ENCODE data around the gene LIG3.
"Not testable (repeated sequence)": the region's sequence is repeated elsewhere in the genome, so short reads cannot be mapped to it uniquely, and the experiment has no call there.

Gene LIG3

GRCh38 chr17:34999456-34999855 is 19.1 kb downstream of the LIG3 start:
- DNase-seq (ENCODE audit: low spot score): no peak

GRCh38 chr17:35000965-35001364 is 20.7 kb downstream of the LIG3 start:
- not testable (repeated sequence) for DNase-seq (ENCODE audit: low spot score)

- DNase-seq (ENCODE audit: low spot score): no peak
Observed at GRCh38 chr17:35001549-35001948, 21.2 kb downstream of the LIG3 start.

GRCh38 chr17:35002876-35003551 is 22.7 kb downstream of the LIG3 start:
- DNase-seq (ENCODE audit: low spot score): no peak

GRCh38 chr17:35003778-35004177 is 23.5 kb downstream of the LIG3 start:
- DNase-seq (ENCODE audit: low spot score): no peak

GRCh38 chr17:35006345-35006744 is 26.0 kb downstream of the LIG3 start:
- no peak for DNase-seq (ENCODE audit: low spot score)

GRCh38 chr17:35006961-35007360 is 26.6 kb downstream of the LIG3 start:
- DNase-seq (ENCODE audit: low spot score): no peak

- DNase-seq (ENCODE audit: low spot score): no peak
Observed at GRCh38 chr17:35010093-35010492, 29.8 kb downstream of the LIG3 start.

- DNase-seq (ENCODE audit: low spot score): no peak
Observed at GRCh38 chr17:35011671-35012216, 31.4 kb downstream of the LIG3 start.

- DNase-seq (ENCODE audit: low spot score): no peak
Observed at GRCh38 chr17:35016369-35016768, 36.1 kb downstream of the LIG3 start.

GRCh38 chr17:35017021-35017420 is 36.7 kb downstream of the LIG3 start:
- DNase-seq (ENCODE audit: low spot score): no peak

GRCh38 chr17:35018814-35019213 is 38.5 kb downstream of the LIG3 start:
- no peak for DNase-seq (ENCODE audit: low spot score)

GRCh38 chr17:35019386-35020179 is 39.3 kb downstream of the LIG3 start:
- no peak for DNase-seq (ENCODE audit: low spot score)

- DNase-seq (ENCODE audit: low spot score): no peak
Observed at GRCh38 chr17:35021520-35022380, 41.4 kb downstream of the LIG3 start.

- no peak for DNase-seq (ENCODE audit: low spot score)
Observed at GRCh38 chr17:35022536-35023063, 42.3 kb downstream of the LIG3 start.

GRCh38 chr17:35023538-35023937 is 43.2 kb downstream of the LIG3 start:
- DNase-seq (ENCODE audit: low spot score): no peak

GRCh38 chr17:35025541-35025940 is 45.2 kb downstream of the LIG3 start:
- no peak for DNase-seq (ENCODE audit: low spot score)

GRCh38 chr17:35028097-35028496 is 47.8 kb downstream of the LIG3 start:
- not testable (repeated sequence) for DNase-seq (ENCODE audit: low spot score)

- DNase-seq (ENCODE audit: low spot score): no peak
Observed at GRCh38 chr17:35028531-35029262, 48.4 kb downstream of the LIG3 start.

- DNase-seq (ENCODE audit: low spot score): no peak
Observed at GRCh38 chr17:35030780-35031179, 50.5 kb downstream of the LIG3 start.

GRCh38 chr17:35038453-35038852 is 58.1 kb downstream of the LIG3 start:
- no peak for DNase-seq (ENCODE audit: low spot score)

All from HuH-7 (cell line).